ENCODE results near the gene NPM1.
A peak's percentile ranks its signal among the peaks of the same experiment; 100 is the strongest.

The NPM1 gene

DNA sequence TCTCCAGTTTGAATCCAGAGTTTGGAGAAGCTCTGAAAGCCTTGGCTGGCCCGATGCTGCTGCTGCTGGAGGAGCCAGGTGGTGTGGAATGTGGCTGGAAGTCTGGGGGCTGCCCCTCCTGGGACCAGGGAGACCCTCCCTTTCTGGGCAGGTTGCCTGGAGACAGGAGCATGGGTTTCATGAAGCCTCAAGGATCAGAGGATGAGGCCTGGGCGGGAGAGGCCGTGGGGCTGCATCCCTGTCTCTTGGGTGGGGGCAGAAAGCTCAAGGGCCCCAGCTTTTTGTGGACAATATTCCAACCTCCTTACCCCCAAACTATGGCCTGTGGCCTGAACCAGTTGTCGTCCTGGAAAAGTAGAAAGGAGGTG lies 41.9 kb downstream of the NPM1 start:
- DNase-seq: no peak

DNA sequence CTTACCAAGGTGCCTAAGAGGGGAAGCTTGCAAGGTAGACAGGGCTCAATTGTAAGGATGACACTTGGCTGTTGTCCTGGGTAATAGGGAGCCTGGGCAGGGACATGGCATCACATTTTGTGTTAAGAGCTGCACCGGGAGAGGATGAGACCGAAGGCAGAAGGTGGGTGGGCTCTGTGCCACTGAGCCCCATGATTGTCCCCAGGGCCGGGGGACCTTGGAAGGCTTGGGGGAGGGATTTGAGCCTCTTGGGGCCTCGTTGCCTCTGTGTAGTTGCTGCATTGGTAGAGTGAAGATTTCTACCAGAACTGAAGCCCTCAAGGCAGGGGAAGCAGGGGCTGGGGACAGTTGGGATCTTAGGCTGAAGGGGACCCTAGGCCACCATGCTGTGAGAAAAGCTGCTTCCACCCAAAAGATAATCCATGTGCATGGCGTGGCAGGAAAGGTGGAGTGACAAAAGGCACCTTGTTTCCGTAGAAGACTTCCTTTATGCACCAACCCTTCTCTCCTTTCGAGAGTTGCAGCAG lies 43.7 kb downstream of the NPM1 start:
- DNase-seq: no peak

GRCh38 chr5:171432076-171432475 lies 44.4 kb downstream of the NPM1 start:
- DNase-seq: no peak

GRCh38 chr5:171432583-171433351 lies 45.1 kb downstream of the NPM1 start:
- no peak for DNase-seq

DNA sequence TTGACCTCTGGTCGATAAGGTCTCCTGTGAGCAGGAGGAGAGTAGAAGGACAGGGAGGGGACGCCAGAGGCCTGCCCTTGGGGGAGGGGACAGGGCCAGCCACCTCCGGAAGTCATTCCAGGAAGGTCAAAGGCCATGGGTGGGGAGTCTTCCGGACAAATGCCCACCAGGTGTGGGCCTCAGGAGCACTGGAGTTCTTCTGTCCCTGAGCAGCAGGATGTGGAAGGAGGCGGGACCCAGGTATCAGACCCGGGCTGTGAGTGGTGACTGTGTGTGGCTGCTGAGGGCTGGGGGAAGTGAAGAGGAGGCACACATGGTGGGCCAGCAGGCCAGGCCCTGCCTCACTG lies 45.7 kb downstream of the NPM1 start:
- no peak for DNase-seq

- DNase-seq: no peak
Measured at GRCh38 chr5:171433982-171434676, 46.5 kb downstream of the NPM1 start.

GRCh38 chr5:171434874-171435273 lies 47.2 kb downstream of the NPM1 start:
- DNase-seq: no peak

DNA sequence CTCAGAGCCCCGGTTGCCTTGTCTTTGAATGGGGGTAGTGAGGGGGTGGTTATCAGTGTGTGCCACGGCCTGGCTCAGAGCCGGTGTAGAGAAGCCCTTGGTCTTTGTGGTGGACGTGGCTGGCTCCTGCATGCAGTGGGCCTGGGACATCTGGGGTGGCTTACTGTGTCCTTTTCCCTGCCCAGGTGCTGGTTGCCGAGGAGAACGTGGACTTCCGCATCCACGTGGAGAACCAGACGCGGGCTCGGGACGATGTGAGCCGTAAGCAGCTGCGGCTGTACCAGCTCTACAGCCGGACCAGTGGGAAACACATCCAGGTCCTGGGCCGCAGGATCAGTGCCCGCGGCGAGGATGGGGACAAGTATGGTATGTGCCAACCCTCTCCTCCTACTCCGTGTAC lies 48.3 kb downstream of the NPM1 start:
- no peak for DNase-seq

GRCh38 chr5:171436804-171437285 lies 49.2 kb downstream of the NPM1 start:
- DNase-seq: no peak

DNA sequence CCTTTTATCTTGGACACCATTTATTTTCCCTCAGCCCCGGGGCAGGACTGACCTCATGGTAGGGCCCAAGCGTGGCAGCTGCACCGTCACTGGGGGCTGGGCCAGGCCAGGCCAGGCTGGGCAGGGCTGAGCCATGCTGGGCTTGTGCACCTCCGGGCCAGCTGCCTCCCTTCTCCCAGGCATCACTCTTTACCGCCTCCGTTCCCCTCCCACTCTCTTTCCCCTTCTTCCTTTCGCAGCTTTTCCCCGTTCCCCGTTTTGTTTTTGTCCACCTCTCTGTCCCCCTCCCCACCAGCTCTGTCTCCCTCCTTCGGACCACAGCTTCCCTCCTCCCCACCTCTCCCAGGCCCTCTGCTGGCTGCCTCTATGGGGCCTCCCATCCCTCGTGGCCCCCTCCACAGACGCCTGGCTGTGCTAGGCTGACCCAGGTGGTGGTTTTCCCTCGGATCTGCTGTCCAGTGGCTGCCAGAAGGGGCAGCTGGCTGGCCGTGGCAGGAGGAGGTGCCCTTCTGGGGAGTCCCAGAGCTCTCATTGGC lies 49.7 kb downstream of the NPM1 start:
- no peak for DNase-seq

DNA sequence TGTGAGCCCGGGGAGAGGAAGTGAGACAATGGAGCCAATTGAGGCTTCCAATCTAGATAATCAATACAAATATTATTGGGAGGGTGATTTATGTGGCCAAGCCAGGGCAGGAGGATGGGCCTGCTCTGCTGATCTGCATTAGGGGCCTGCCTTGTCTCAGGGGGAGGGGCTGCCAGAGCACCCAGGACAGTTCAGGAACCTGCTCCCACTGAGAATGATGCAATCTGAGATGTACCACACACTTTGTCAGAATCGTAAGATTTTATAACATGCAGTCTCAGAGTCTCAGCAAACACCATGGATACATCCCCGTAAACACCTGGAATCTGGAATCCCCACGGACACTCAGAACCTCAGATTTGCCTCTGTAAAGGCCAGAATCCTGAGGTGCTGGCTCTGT lies 51.1 kb downstream of the NPM1 start:
- DNase-seq: no peak

DNA sequence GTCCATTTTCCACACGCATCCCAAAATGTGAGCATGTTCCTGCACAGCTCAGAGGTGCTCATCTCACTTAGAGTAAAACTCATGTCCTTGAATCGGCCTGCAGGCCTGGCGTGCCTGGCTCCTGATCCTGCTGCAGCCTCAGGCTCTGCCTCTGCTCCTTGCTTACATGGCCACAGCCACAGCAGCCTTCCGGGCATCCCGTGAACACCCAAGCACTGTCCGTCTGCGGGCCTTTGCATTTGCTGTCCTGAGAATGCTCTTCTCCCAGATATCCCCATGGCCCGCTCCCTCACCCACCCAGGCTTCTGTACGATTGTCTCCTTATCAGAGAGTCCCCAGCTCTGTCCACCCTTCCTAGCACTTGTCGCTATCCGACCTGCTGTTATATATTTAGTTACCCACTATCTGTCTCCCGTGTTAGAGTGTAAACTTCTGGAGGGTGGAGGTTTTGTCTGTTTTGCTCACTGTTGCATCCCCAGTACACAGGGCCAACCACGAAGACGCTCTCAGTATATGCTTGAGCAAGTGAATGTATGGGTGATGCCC lies 53.7 kb downstream of the NPM1 start:
- no peak for DNase-seq

DNA sequence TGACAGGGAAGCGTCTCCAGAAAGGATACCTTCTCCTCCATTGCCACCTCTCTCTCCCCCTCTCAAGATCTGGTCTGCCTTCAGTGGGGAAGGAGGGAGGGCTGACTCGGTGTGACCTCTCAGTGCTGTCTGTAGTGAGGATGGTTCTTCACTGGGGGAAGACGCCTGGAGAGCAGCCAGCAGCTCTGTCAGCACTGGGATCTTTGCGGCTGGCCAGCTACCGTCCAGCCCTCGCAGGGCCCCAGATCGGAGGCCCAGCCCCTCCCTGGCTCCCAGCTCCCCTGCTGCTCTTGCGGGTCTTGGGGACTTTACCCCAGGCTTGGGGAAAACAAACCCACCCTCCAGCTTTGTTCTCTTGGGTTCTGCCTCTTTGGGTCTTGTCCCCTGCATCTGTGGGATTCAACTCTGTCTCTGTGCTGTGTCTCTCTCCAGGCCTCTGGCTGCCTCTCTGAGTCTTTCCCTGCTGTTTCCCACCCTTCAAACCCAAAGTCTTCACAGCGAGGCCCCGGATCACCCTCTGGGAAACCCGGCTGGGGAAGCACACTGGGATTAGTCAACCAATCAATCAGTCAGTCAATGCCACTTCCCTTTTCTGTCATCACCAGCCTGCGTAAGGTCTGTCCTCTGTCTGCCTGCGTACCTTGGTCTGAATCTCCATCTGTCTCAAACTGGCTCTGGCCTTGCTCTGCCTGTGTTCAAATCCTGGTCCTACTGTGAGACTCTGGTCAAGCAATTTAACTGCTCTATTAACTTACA lies 54.8 kb downstream of the NPM1 start:
- DNase-seq: no peak

GRCh38 chr5:171444582-171444981 lies 56.9 kb downstream of the NPM1 start:
- DNase-seq: no peak

DNA sequence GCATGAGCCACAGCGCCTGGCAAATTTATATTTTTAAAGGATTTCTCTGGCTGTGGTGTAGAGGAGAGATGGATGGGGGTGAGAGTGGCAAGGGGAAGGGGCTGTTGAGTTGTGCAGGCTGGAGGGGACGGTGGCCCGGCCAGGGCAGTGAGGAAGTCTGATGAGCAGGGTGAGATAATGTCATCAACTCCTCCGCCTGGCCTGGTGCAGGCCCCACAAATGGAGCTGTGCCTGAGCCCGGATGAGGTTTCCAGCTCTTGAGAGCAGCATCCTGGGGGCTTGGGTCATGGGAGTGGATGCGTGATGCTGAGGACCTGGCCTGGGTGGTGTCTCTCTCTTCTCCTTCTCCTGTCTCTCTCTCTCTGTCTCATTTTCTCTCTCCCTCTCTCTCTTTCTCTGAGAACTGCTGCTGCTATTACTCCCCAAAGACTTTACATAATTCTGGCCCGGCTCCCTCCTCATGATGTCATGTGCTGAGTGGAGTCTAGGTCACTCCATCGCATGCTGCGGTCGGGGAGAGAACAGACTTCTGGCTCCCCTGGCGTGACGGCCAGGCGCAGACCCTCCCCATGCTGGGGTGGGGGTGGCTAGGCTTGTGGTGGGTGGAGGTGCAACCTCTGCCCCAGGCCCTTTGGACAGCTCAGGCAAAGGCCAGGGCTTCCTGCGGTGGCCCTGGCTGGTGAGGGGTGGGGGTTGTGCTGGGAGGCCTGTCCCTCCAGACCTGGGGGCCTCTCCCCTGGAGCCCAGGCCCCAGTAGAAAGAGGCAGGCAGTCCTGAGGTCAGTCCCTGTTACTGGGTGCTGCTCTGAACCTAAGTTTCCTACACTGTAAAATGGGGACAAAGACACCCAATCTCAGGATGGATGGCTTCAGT lies 58.2 kb downstream of the NPM1 start:
- no peak for DNase-seq

- DNase-seq: no peak
Measured at GRCh38 chr5:171447226-171447625, 59.6 kb downstream of the NPM1 start.

DNA sequence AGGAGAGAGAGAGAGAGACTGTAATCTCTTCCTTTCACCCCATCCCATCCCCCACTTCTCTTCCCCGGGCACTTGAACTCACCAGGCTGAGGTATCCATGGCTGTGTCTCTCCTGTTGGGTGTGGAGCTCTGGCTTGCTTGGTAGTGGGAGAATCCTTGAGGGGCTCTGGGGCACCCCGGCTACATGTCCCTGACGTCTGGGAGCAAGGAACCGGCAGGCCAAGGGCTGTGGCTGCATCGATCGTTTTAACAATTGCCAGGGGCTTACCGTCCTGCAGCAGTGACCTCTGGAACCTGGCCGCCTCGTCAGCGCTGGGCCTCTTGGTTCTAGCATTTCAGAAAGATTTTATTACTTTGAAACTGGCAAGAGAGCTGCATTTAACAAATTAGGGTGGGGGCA lies 61.8 kb downstream of the NPM1 start:
- no peak for DNase-seq

- DNase-seq: peak; percentile 4
Measured at GRCh38 chr5:171450423-171451331, 63.0 kb downstream of the NPM1 start.

GRCh38 chr5:171451421-171451820 lies 63.8 kb downstream of the NPM1 start:
- DNase-seq: no peak

DNA sequence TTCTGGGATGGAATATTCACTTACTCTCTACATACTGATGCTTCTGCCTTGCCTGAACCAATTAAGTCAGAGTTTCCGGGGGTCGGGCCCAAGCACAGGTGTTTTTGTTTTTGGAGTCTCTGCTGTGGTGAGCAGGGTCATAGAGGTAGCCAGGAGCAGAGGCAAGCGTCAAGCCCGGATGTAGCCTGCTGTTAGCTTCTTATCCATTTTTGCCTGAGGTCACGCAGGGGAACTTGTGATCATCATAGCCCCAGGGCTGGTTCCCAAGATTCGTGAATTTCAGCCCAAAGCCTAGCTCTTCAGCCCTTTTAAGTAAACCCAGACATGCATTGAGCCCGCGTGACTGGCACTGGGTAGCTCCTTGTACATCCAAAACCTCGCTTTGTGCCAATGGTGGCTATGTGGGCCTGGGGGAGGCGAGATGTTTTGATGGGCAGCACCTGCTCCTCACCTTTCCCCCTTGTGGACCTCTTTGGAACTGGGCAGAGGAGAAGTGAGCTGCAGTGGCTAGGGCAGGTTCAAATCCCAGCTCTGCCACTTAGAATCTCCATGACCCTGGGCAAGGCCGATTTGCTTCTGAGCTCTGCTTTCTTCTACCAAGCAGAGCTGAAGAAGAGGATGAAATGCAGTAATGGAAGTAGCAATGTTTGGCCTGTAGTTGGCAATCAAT lies 65.5 kb downstream of the NPM1 start:
- DNase-seq: no peak
